MM.1S (cell line): ENCODE measurements around the gene PPA1.

ENCODE experiments used
- EZH2 ChIP-seq: fragments of 300-600 bp; sonication (generic); optimal IDR thresholded peaks from 2 replicates; pipeline ENCODE3; 2017; ENCODE audit warnings: low read depth, mild to moderate bottlenecking, antibody characterized with exemption, low read length, mixed read lengths
- EZH2phosphoT487 ChIP-seq: fragments of 300-600 bp; sonication (generic); IDR thresholded peaks from 2 replicates; pipeline ENCODE4 v1.6.1; 2018; ENCODE audit warnings: antibody characterized with exemption, low read length
- TF ChIP-seq, protein P1 (sequence below): fragments of 300-600 bp; sonication (generic); IDR thresholded peaks from 2 replicates; pipeline ENCODE4 v1.5.1; 2016; ENCODE audit warnings: antibody characterized with exemption, low read length, mixed read lengths

DNA sequence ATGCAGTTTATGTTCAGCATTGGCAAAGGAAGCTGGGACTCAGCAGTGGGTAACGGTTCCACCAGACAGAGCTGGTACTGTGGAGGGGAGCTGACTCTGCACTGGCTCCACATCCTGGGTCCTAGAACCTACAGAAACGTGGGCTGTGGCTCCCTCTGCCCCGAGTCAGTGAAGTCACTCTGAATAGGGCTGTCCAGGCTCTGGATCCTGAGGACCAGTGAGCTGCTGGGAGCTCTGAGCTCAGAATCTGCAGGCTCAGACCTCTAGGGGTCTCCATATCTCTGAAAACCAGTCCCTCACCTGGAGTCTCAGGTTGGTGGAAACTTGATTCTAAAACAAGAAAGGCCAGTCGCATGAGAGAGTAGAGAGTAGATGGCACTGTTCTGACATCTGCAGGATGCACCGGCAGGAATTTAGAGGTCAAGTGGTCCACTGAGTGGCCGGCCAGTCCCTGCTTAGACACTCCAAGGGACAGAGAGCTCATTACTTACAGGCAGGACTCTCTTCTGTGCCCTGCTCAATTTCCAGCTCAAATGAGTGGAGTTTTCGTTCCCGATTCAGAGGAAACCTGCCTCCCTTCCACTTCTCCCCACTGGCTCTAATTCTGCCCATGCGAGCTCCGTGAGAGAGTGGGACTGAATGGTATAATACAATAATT, 31.9 kb upstream of the PPA1 start:
- TF ChIP-seq, protein P1, sequence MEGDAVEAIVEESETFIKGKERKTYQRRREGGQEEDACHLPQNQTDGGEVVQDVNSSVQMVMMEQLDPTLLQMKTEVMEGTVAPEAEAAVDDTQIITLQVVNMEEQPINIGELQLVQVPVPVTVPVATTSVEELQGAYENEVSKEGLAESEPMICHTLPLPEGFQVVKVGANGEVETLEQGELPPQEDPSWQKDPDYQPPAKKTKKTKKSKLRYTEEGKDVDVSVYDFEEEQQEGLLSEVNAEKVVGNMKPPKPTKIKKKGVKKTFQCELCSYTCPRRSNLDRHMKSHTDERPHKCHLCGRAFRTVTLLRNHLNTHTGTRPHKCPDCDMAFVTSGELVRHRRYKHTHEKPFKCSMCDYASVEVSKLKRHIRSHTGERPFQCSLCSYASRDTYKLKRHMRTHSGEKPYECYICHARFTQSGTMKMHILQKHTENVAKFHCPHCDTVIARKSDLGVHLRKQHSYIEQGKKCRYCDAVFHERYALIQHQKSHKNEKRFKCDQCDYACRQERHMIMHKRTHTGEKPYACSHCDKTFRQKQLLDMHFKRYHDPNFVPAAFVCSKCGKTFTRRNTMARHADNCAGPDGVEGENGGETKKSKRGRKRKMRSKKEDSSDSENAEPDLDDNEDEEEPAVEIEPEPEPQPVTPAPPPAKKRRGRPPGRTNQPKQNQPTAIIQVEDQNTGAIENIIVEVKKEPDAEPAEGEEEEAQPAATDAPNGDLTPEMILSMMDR = peak; percentile 66
- TF ChIP-seq EZH2phosphoT487 (no peak), EZH2 (no peak)
